Vagina (tissue), 2 donors: ENCODE data around the gene TRAPPC8. TPM values are rescaled to one million over a fixed set of nuclear protein-coding genes. Genes with fewer than 3 reads are reported as not detected.
"Not testable (repeated sequence)": the region's sequence is repeated elsewhere in the genome, so short reads cannot be mapped to it uniquely, and the experiment has no call there.

Source experiments
- DNase-seq, 2 donors: peaks; one replicate each; pipeline ENCODE4 v3.0.0-alpha.2; 2017; ENCODE audit errors: extremely low spot score in 2 of 2
- H3K27ac ChIP-seq: fragments of 200-600 bp; sonication (generic); one replicate; pipeline ENCODE4 v1.5.1; 2019
- H3K27me3 ChIP-seq: fragments of 200-600 bp; sonication (generic); one replicate; pipeline ENCODE4 v1.5.1; 2019
- H3K36me3 ChIP-seq, 2 donors: fragments of 200-600 bp; sonication (generic); one replicate each; pipeline ENCODE4 v1.5.1; 2017 to 2019
- H3K4me1 ChIP-seq: fragments of 200-600 bp; sonication (generic); one replicate; pipeline ENCODE4 v1.5.1; 2019
- H3K4me3 ChIP-seq, 2 donors: fragments of 200-600 bp; sonication (generic); 1 replicate in 1 of 2; 2 replicates in 1 of 2; pipeline ENCODE4 v1.5.1; 2016 to 2019
- H3K9me3 ChIP-seq: fragments of 200-600 bp; sonication (generic); one replicate; pipeline ENCODE4 v1.5.1; 2019
- POLR2A ChIP-seq, 2 donors: fragments of 450-650 bp; IDR thresholded peaks; one replicate each; pipeline ENCODE4 v1.6.1; 2017; ENCODE audit warnings: antibody characterized with exemption in 2 of 2, mild to moderate bottlenecking in 2 of 2, moderate library complexity in 2 of 2
- POLR2AphosphoS5 ChIP-seq, 2 donors: sonication (generic); formaldehyde crosslinking; IDR thresholded peaks; one replicate each; pipeline ENCODE4 v1.9.0; 2017; ENCODE audit warnings: antibody characterized with exemption in 2 of 2, mild to moderate bottlenecking in 2 of 2, low read depth in 1 of 2; ENCODE audit not compliant: insufficient read depth in 1 of 2
- intact Hi-C: fragments of 100-400 bp; cut with DNase I; formaldehyde crosslinking; loops from one replicate; pipeline ENCODE4 v1.15.1; 2023
- total RNA-seq: library from RNA; depleted of rRNA; stranded (reverse); fragments of >200 nt; gene quantifications from one replicate; pipeline ENCODE4 v1.2.3, GENCODE V29; 2016
- TF ChIP-seq, protein P1 (sequence below), 3 experiments: fragments of 450-650 bp in 2 of 3; fragments of 200-600 bp in 1 of 3; sonication (generic) in 1 of 3; IDR thresholded peaks; one replicate each; pipeline ENCODE4 v1.5.1; 2017 to 2019; ENCODE audit warnings: antibody characterized with exemption in 3 of 3, mild to moderate bottlenecking in 2 of 3, moderate library complexity in 2 of 3

The TRAPPC8 gene
- total RNA-seq, 1 donor from 2014 or later = 33.1 TPM

GRCh38 chr18:31929273-31929672 is 13.7 kb downstream of the TRAPPC8 start:
- DNase-seq = no peak
- H3K27ac ChIP-seq = no peak overlapping the region
- H3K9me3 ChIP-seq = no peaks in the 10 kb centered on the region
- H3K27me3 ChIP-seq = no peaks in the 10 kb centered on the region
- intact Hi-C loops = no loop called here
- H3K4me1 ChIP-seq = peaks cover 13% of the 10 kb centered on the region
- peaks cover 0 to 20% of the 10 kb centered on the region in 2 donors for H3K36me3 ChIP-seq
- TF ChIP-seq POLR2A (IDR thresholded peaks at IDR 0.05) (no peak), POLR2AphosphoS5 (IDR thresholded peaks at IDR 0.05; ENCODE audit: insufficient read depth in 1 of 2, low read depth in 1 of 2) (no peak)
- TF ChIP-seq, protein P1, sequence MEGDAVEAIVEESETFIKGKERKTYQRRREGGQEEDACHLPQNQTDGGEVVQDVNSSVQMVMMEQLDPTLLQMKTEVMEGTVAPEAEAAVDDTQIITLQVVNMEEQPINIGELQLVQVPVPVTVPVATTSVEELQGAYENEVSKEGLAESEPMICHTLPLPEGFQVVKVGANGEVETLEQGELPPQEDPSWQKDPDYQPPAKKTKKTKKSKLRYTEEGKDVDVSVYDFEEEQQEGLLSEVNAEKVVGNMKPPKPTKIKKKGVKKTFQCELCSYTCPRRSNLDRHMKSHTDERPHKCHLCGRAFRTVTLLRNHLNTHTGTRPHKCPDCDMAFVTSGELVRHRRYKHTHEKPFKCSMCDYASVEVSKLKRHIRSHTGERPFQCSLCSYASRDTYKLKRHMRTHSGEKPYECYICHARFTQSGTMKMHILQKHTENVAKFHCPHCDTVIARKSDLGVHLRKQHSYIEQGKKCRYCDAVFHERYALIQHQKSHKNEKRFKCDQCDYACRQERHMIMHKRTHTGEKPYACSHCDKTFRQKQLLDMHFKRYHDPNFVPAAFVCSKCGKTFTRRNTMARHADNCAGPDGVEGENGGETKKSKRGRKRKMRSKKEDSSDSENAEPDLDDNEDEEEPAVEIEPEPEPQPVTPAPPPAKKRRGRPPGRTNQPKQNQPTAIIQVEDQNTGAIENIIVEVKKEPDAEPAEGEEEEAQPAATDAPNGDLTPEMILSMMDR (IDR thresholded peaks at IDR 0.05) = no peak
- H3K4me3 ChIP-seq = no peak overlapping the region

GRCh38 chr18:31926988-31927387 is 15.9 kb downstream of the TRAPPC8 start:
- H3K27ac ChIP-seq, DNase-seq, H3K27me3 ChIP-seq, H3K9me3 ChIP-seq, H3K4me3 ChIP-seq, intact Hi-C loops: not testable (repeated sequence)
- Histone ChIP-seq H3K4me1 (peaks cover 10% of the 10 kb centered on the region), H3K36me3 (peaks cover 0 to 20% of the 10 kb centered on the region in 2 donors)

DNA sequence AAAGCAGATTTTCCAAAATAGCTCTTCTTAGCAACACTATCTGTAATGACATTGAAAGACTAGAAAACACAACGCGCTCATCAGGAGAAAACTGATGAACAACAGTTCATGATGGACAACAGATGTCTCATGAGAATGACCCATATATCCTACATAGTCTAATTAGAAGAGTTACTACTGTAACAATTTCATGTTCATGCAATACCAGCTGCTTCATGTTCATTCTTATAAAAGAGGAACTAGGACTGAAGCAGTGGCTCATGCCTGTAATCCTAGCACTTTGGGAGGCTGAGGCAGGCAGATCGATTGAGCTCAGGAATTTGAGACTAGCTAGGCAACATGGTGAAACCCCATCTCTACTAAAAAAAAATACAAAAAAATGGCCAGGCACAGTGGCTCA is 22.7 kb downstream of the TRAPPC8 start:
- Histone ChIP-seq H3K4me1 (no peaks in the 10 kb centered on the region), H3K9me3 (no peaks in the 10 kb centered on the region), H3K27me3 (no peaks in the 10 kb centered on the region), H3K27ac (no peak overlapping the region), H3K36me3 (peaks cover 0 to 11% of the 10 kb centered on the region in 2 donors), H3K4me3 (no peak overlapping the region)
- intact Hi-C loops = no loop called here
- TF ChIP-seq, protein P1 (IDR thresholded peaks at IDR 0.05) = no peak
- TF ChIP-seq POLR2AphosphoS5 (IDR thresholded peaks at IDR 0.05; ENCODE audit: insufficient read depth in 1 of 2, low read depth in 1 of 2) (no peak), POLR2A (IDR thresholded peaks at IDR 0.05) (no peak)
- no peak for DNase-seq

DNA sequence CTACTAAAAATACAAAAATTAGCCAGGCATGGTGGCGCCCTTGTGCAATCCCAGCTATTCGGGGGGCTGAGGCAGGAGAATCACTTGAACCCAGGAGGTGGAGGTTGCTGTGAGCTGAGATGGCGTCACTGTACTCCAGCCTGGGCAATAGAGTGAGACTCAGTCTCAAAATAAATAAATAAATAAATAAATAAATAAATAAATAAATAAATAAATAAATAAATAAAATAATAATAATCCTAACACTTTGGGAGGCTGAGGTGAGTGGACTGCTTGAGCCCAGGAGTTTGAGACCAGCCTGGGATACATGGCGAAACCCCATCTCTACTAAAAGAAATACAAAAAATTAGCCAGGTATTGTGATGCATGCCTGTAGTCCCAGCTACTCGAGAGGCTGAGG is 23.6 kb downstream of the TRAPPC8 start:
- H3K4me3 ChIP-seq, DNase-seq, intact Hi-C loops, H3K27ac ChIP-seq, H3K9me3 ChIP-seq, H3K4me1 ChIP-seq, H3K27me3 ChIP-seq: not testable (repeated sequence)
- H3K36me3 ChIP-seq = peaks cover 0 to 15% of the 10 kb centered on the region in 2 donors

GRCh38 chr18:31918733-31919132 is 24.2 kb downstream of the TRAPPC8 start:
- no peak for DNase-seq
- Histone ChIP-seq H3K27me3 (no peaks in the 10 kb centered on the region), H3K9me3 (no peaks in the 10 kb centered on the region), H3K4me3 (no peak overlapping the region), H3K27ac (no peak overlapping the region), H3K36me3 (peaks cover 0 to 15% of the 10 kb centered on the region in 2 donors), H3K4me1 (no peaks in the 10 kb centered on the region)
- TF ChIP-seq POLR2A (IDR thresholded peaks at IDR 0.05) (no peak), POLR2AphosphoS5 (IDR thresholded peaks at IDR 0.05; ENCODE audit: insufficient read depth in 1 of 2, low read depth in 1 of 2) (no peak)
- intact Hi-C loops = no loop called here

DNA sequence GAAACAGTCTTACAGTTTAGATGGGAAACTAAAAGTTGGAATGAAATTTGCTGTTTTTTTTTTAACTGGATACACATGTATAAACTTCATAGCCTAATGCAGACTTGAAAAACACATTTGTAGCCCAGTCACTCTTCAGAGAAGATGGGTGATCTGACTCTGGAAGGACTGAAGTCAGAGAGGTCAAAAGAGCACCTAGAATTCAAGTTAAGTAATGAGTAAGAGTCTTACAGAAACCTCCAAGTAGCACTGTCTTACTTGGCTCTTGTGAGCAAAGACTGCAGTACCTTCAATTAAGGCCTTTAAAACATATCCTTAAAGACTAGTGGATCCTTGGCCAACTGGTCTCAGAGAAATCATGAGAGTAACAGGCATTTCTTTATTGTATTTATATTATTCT is 41.9 kb downstream of the TRAPPC8 start:
- DNase-seq = no peak
- TF ChIP-seq POLR2A (IDR thresholded peaks at IDR 0.05) (no peak), POLR2AphosphoS5 (IDR thresholded peaks at IDR 0.05; ENCODE audit: insufficient read depth in 1 of 2, low read depth in 1 of 2) (no peak)
- TF ChIP-seq, protein P1 (IDR thresholded peaks at IDR 0.05) = no peak
- Histone ChIP-seq H3K9me3 (no peaks in the 10 kb centered on the region), H3K27ac (no peak overlapping the region), H3K4me1 (no peaks in the 10 kb centered on the region), H3K27me3 (no peaks in the 10 kb centered on the region), H3K4me3 (no peak overlapping the region), H3K36me3 (peaks cover 0 to 53% of the 10 kb centered on the region in 2 donors)
- intact Hi-C loops = no loop called here

- H3K36me3 ChIP-seq = peaks cover 0 to 53% of the 10 kb centered on the region in 2 donors
- H3K9me3 ChIP-seq, DNase-seq, intact Hi-C loops, H3K27ac ChIP-seq, H3K4me3 ChIP-seq, H3K27me3 ChIP-seq, H3K4me1 ChIP-seq: not testable (repeated sequence)
Observed at GRCh38 chr18:31899771-31900170, 43.2 kb downstream of the TRAPPC8 start.
